HCT116 (cell line): ENCODE data around the gene SMAP2. TPM values are rescaled to one million over a fixed set of nuclear protein-coding genes. Genes with fewer than 3 reads are reported as not detected.

Source experiments
- ATAC-seq: fragments of 200-7000 bp; cut with Tn5 transposase; 2 replicates; pipeline ENCODE4 v1.9.1; 2020; ENCODE audit warnings: mild to moderate bottlenecking, moderate library complexity
- BruUV-seq: library from RNA; stranded (reverse); fragments of 400-500 nt; replicated peaks from 2 replicates; lab custom pipeline; 2021; lab: Mats Ljungman, UMichigan
- CTCF ChIA-PET: fragments of 300-600 bp; sonication (Branson Sonifier 250); formaldehyde crosslinking; loops from one replicate; lab custom pipeline; 2021; ENCODE audit warnings: antibody characterized with exemption; lab: Charles Lee
- POLR2A ChIA-PET: fragments of 300-600, 350-600 bp; sonication (Branson Sonifier 250); formaldehyde crosslinking; loops from one replicate; lab custom pipeline; 2021; ENCODE audit warnings: antibody characterized with exemption; lab: Charles Lee
- RAD21 ChIA-PET, 2 experiments: fragments of 300-600 bp; sonication (Branson Sonifier 250); formaldehyde crosslinking; loops; one replicate each; lab custom pipeline; 2023; ENCODE audit warnings: low total read pairs in 2 of 2; ENCODE audit not compliant: uncharacterized antibody in 2 of 2, unreplicated experiment in 2 of 2, low non-redundant PET in 1 of 2; lab: Charles Lee
- DNase-seq: peaks from one replicate; pipeline ENCODE4 v3.0.0-alpha.2; 2010; ENCODE audit warnings: low read depth, low spot score
- H2AFZ ChIP-seq: fragments of 200-600 bp; shearing (Covaris generic), sonication (generic); 2 replicates; pipeline ENCODE4 v1.6.1; 2017; ENCODE audit warnings: low read depth, mixed run types, mixed read lengths, antibody characterized with exemption, low read length; ENCODE audit not compliant: poor library complexity, severe bottlenecking
- H3K27ac ChIP-seq: 2 replicates; pipeline ENCODE4 v1.5.1; 2012; ENCODE audit warnings: low read depth, low read length
- H3K27me3 ChIP-seq: fragments of 200-600 bp; sonication (generic); 2 replicates; pipeline ENCODE4 v1.6.1; 2016; ENCODE audit warnings: mixed run types, low read length, mixed read lengths; ENCODE audit not compliant: insufficient read depth
- H3K36me3 ChIP-seq, 2 experiments: fragments of 200-500 bp in 1 of 2; fragments of 200-600 bp in 1 of 2; sonication (Bioruptor generic) in 1 of 2; sonication (generic) in 1 of 2; 2 replicates each; pipeline versions ENCODE4 v1.5.1 to v1.6.1; 2014 to 2016; ENCODE audit warnings: low read length in 2 of 2, inconsistent platforms in 1 of 2, mixed read lengths in 1 of 2, mixed run types in 1 of 2; ENCODE audit not compliant: insufficient read depth in 2 of 2, control insufficient read depth in 1 of 2
- H3K4me1 ChIP-seq, 2 experiments: fragments of 200-600 bp in 1 of 2; sonication (generic) in 1 of 2; 2 replicates each; pipeline versions ENCODE4 v1.5.1 to v1.6.1; 2012 to 2017; ENCODE audit warnings: low read length in 2 of 2, inconsistent platforms in 1 of 2, mild to moderate bottlenecking in 1 of 2, mixed read lengths in 1 of 2, mixed run types in 1 of 2, moderate library complexity in 1 of 2; ENCODE audit not compliant: insufficient read depth in 2 of 2, control insufficient read depth in 1 of 2
- H3K4me2 ChIP-seq: fragments of 200-600 bp; sonication (generic); 2 replicates; pipeline ENCODE4 v1.6.1; 2017; ENCODE audit warnings: mixed run types, low read length, mixed read lengths
- H3K4me3 ChIP-seq, 2 experiments: fragments of 200-600 bp in 1 of 2; sonication (generic) in 1 of 2; replicated peaks in 1 of 2; 2 replicates each; pipeline ENCODE4 v1.5.1; 2011 to 2016; ENCODE audit warnings: low read length in 2 of 2, control low read depth in 1 of 2, low read depth in 1 of 2, mild to moderate bottlenecking in 1 of 2, mixed read lengths in 1 of 2, mixed run types in 1 of 2
- H3K79me2 ChIP-seq: fragments of 200-600 bp; sonication (generic); 2 replicates; pipeline ENCODE4 v1.6.1; 2017; ENCODE audit warnings: mild to moderate bottlenecking, mixed run types, low read length, moderate library complexity, mixed read lengths; ENCODE audit not compliant: insufficient read depth
- H3K9ac ChIP-seq: fragments of 200-600 bp; sonication (generic); 2 replicates; pipeline ENCODE4 v1.6.1; 2016; ENCODE audit warnings: low read length, mixed read lengths
- H3K9me2 ChIP-seq: fragments of 200-600 bp; sonication (generic), shearing (Covaris generic); 2 replicates; pipeline ENCODE4 v1.6.1; 2017; ENCODE audit warnings: mixed run types, mild to moderate bottlenecking, moderate library complexity; ENCODE audit not compliant: insufficient read depth
- H3K9me3 ChIP-seq, 2 experiments: fragments of 200-500 bp in 1 of 2; fragments of 200-600 bp in 1 of 2; sonication (Bioruptor generic) in 1 of 2; sonication (generic) in 1 of 2; 2 replicates each; pipeline ENCODE4 v1.6.1; 2014 to 2017; ENCODE audit warnings: low read length in 2 of 2, mixed read lengths in 2 of 2, inconsistent platforms in 1 of 2, low read depth in 1 of 2, mild to moderate bottlenecking in 1 of 2, mixed run types in 1 of 2, moderate library complexity in 1 of 2; ENCODE audit not compliant: control insufficient read depth in 1 of 2, insufficient read depth in 1 of 2
- H4K20me1 ChIP-seq: fragments of 200-600 bp; sonication (generic), shearing (Covaris generic); 2 replicates; pipeline ENCODE4 v1.6.1; 2017; ENCODE audit warnings: mixed run types, mild to moderate bottlenecking, moderate library complexity; ENCODE audit not compliant: insufficient read depth
- CBX3 ChIP-seq: IDR thresholded peaks from 2 replicates; pipeline ENCODE4 v1.6.1; 2012; ENCODE audit warnings: low read depth
- ELF1 ChIP-seq: IDR thresholded peaks from 2 replicates; pipeline ENCODE4 v1.6.1; 2012; ENCODE audit warnings: low read depth, borderline replicate concordance
- EZH2 ChIP-seq: fragments of 200-600 bp; sonication (generic); IDR thresholded peaks from 2 replicates; pipeline ENCODE4 v1.6.1; 2017; ENCODE audit warnings: antibody characterized with exemption, mixed run types
- POLR2A ChIP-seq: IDR thresholded peaks from 2 replicates; pipeline ENCODE4 v1.7.0; 2011; ENCODE audit warnings: borderline replicate concordance; ENCODE audit not compliant: insufficient read depth, insufficient read length; ENCODE audit errors: extremely low read depth
- SIN3A ChIP-seq: IDR thresholded peaks from 2 replicates; pipeline ENCODE4 v1.6.1; 2012; ENCODE audit warnings: low read depth
- SRF ChIP-seq: IDR thresholded peaks from 2 replicates; pipeline ENCODE4 v1.6.1; 2012; ENCODE audit warnings: low read depth
- TCF7L2 ChIP-seq: IDR thresholded peaks from 2 replicates; pipeline ENCODE4 v1.7.0; 2011; ENCODE audit warnings: borderline replicate concordance, inconsistent platforms; ENCODE audit not compliant: insufficient read depth, insufficient read length; ENCODE audit errors: extremely low read depth
- ZFX ChIP-seq: fragments of 450-650 bp; IDR thresholded peaks from 2 replicates; pipeline ENCODE4 v1.6.1; 2017
- ZNF274 ChIP-seq: fragments of 200-500 bp; sonication (Bioruptor generic); IDR thresholded peaks from 2 replicates; pipeline ENCODE4 v1.6.1; 2014; ENCODE audit warnings: mild to moderate bottlenecking, low read depth, low read length, inconsistent platforms
- intact Hi-C: fragments of 100-400 bp; cut with micrococcal nuclease; formaldehyde crosslinking; loops from 2 replicates; pipeline ENCODE4 v1.10.0; 2022
- total RNA-seq: library from RNA; stranded (reverse); gene quantifications from one replicate; pipeline ENCODE4 v1.2.1, GENCODE V29; 2021; ENCODE audit not compliant: unreplicated experiment
- TF ChIP-seq, protein P1 (sequence below): IDR thresholded peaks from 2 replicates; pipeline ENCODE4 v1.6.1; 2011; ENCODE audit warnings: mild to moderate bottlenecking, low read length, moderate library complexity; ENCODE audit not compliant: insufficient replicate concordance; ENCODE audit errors: extremely low read depth

The SMAP2 gene
- total RNA-seq, 1 experiment from 2014 or later = 16.4 TPM

- ChIA-PET CTCF (interaction anchor here (0.8 kb wide), 1 partner anchor 268 kb away, joined by 3 read pairs; no protein-coding TSS in a partner anchor), POLR2A (no interaction called here), RAD21 (no interaction called here)
- Histone ChIP-seq H2AFZ (no peak overlapping the region), H4K20me1 (no peaks in the 10 kb centered on the region), H3K9ac (no peak overlapping the region), H3K27me3 (no peaks in the 10 kb centered on the region), H3K27ac (no peak overlapping the region), H3K9me3 (no peaks in the 10 kb centered on the region), H3K4me3 (no peak overlapping the region), H3K9me2 (no peaks in the 10 kb centered on the region), H3K79me2 (no peaks in the 10 kb centered on the region), H3K4me2 (no peak overlapping the region), H3K4me1 (no peaks in the 10 kb centered on the region), H3K36me3 (peaks cover 3 to 5% of the 10 kb centered on the region in 2 experiments; a peak in 1 of 4 replicates)
- no peak for TF ChIP-seq ZNF274
- TF ChIP-seq TCF7L2 = no peak
- no peak for TF ChIP-seq SRF
- TF ChIP-seq ZFX = no peak
- no peak for TF ChIP-seq SIN3A
- no peak for TF ChIP-seq CBX3
- TF ChIP-seq POLR2A = no peak
- no peak for TF ChIP-seq EZH2
- no peak for TF ChIP-seq ELF1
- TF ChIP-seq, protein P1, sequence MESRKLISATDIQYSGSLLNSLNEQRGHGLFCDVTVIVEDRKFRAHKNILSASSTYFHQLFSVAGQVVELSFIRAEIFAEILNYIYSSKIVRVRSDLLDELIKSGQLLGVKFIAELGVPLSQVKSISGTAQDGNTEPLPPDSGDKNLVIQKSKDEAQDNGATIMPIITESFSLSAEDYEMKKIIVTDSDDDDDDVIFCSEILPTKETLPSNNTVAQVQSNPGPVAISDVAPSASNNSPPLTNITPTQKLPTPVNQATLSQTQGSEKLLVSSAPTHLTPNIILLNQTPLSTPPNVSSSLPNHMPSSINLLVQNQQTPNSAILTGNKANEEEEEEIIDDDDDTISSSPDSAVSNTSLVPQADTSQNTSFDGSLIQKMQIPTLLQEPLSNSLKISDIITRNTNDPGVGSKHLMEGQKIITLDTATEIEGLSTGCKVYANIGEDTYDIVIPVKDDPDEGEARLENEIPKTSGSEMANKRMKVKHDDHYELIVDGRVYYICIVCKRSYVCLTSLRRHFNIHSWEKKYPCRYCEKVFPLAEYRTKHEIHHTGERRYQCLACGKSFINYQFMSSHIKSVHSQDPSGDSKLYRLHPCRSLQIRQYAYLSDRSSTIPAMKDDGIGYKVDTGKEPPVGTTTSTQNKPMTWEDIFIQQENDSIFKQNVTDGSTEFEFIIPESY = no peak
- BruUV-seq = no TSS peak
- DNase-seq (no peak), ATAC-seq (no peak)
- intact Hi-C loops = no loop called here
These were observed 37.8 kb downstream of the SMAP2 start for GRCh38 chr1:40411294-40411693.
